ENCODE results near the gene LTBP2. TPM values are rescaled to one million over a fixed set of nuclear protein-coding genes. Genes with fewer than 3 reads are reported as not detected.
A peak's percentile ranks its signal among the peaks of the same experiment; 100 is the strongest.

LTBP2 gene
- total and polyA plus RNA-seq, 2 experiments from 2014 or later: 2.0 to 5.4 TPM

DNA sequence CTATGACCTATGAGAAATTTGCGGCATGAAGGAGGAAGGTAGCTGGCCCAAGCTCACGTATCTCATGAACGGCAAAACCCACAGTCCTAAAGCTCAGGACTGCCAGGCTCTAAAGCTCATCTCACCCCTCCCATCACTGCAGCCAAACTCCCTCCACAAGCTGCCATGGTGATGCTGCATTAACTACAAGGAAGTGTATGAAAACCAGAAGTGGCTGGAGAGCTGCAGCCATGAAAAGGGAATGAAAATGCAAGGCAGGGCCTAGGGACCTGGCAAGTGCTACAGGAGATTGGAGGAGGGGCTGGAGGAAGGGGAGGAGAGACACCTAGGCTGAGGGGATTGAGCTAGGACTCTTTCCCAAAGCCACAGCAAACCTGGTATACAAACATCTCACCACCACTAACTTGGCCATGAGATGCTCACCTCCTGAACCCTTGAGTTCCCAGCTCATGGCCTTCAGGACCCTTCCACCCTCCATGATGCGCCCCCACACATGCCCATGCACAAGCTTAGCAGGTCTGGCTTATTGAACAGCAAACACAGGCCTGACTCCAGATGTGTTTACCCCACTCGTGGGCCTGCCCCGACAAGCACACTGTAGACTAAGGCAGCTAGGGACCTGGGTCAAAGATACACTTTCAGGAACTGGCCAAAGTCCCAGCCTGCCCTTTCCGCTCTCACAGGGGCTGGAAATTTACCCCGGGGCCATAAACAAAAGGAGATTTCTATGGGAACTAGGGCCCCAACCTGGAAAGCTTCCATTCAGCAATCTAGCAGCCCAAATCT, 42.0 kb downstream of the LTBP2 start:
- no peak overlapping the region for H3K4me3 ChIP-seq
- peak in 1 of 2 donors; percentile 90 for DNase-seq (ENCODE audit: low read depth in 1 of 2, low spot score in 1 of 2)
- H3K9me3 ChIP-seq (ENCODE audit: low read depth): no peaks in the 10 kb centered on the region
- H3K36me3 ChIP-seq: no peaks in the 10 kb centered on the region
- no peak overlapping the region for H3K27ac ChIP-seq
- no peaks in the 10 kb centered on the region for H3K27me3 ChIP-seq
- H3K4me1 ChIP-seq (ENCODE audit: low read depth): peaks cover 14% of the 10 kb centered on the region
- TF ChIP-seq, protein P1, sequence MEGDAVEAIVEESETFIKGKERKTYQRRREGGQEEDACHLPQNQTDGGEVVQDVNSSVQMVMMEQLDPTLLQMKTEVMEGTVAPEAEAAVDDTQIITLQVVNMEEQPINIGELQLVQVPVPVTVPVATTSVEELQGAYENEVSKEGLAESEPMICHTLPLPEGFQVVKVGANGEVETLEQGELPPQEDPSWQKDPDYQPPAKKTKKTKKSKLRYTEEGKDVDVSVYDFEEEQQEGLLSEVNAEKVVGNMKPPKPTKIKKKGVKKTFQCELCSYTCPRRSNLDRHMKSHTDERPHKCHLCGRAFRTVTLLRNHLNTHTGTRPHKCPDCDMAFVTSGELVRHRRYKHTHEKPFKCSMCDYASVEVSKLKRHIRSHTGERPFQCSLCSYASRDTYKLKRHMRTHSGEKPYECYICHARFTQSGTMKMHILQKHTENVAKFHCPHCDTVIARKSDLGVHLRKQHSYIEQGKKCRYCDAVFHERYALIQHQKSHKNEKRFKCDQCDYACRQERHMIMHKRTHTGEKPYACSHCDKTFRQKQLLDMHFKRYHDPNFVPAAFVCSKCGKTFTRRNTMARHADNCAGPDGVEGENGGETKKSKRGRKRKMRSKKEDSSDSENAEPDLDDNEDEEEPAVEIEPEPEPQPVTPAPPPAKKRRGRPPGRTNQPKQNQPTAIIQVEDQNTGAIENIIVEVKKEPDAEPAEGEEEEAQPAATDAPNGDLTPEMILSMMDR (IDR thresholded peaks at IDR 0.05; ENCODE audit: low read depth, low read length): no peak

DNA sequence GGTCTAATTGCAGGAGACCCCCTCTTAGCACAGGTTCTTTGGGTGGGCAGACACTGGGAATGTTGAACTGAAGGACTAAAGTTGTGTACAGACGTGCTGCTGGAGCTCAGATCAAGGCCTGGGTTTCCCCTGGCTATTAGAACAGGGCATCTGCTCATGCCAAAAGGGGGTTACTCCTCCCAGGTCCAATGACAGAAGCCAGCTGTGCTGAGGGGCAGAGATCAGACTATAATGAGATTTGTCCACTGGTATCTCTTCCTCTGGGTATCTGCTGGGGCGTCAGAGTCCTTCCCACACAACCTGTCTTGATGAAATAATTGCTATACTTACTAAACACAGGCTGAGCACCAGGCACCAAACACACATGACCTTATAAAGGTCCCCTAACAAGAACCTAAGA, 42.6 kb downstream of the LTBP2 start:
- Histone ChIP-seq H3K27ac (no peak overlapping the region), H3K4me1 (ENCODE audit: low read depth) (peaks cover 14% of the 10 kb centered on the region), H3K9me3 (ENCODE audit: low read depth) (no peaks in the 10 kb centered on the region), H3K4me3 (no peak overlapping the region), H3K36me3 (no peaks in the 10 kb centered on the region), H3K27me3 (no peaks in the 10 kb centered on the region)
- TF ChIP-seq, protein P1 (IDR thresholded peaks at IDR 0.05; ENCODE audit: low read depth, low read length): no peak
- no peak for DNase-seq (ENCODE audit: low read depth in 1 of 2, low spot score in 1 of 2)

DNA sequence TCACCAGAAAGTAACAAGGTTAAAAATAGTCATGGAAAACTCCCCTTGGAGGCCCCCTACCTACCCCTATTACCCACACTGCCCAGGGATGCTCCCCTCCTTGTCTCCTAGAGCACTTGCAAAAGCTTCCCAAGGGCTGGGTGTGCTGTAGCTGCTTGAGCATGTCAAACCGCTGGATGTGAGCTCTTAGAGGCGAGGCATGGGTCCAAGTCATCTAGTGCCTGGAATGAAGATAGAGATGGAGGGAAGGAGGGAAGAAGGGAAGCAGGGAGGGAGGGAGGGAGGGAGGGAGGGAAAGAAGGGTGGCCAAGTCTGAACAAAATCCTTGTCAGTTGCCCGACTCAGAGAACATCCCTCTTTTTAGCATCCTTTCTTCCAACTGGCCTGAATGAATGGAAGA, 43.1 kb downstream of the LTBP2 start:
- Histone ChIP-seq H3K4me3 (no peak overlapping the region), H3K4me1 (ENCODE audit: low read depth) (peaks cover 14% of the 10 kb centered on the region), H3K27ac (no peak overlapping the region), H3K9me3 (ENCODE audit: low read depth) (no peaks in the 10 kb centered on the region), H3K36me3 (no peaks in the 10 kb centered on the region), H3K27me3 (no peaks in the 10 kb centered on the region)
- TF ChIP-seq, protein P1 (IDR thresholded peaks at IDR 0.05; ENCODE audit: low read depth, low read length): no peak
- peak in 1 of 2 donors; percentile 84 for DNase-seq (ENCODE audit: low read depth in 1 of 2, low spot score in 1 of 2)

DNA sequence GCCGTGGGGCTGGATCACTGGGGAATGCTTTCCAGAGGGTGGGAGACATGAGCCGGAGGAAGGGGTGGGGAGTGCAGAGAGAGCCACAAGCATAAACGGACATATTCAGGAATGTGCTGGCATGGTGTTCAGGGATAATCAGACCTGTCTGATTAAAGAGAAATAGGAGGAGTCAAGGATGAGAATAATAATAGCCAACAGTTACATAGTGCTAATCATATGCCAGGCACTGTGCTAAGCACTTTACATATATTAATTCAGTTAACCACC, 43.7 kb downstream of the LTBP2 start:
- H3K4me3 ChIP-seq: no peak overlapping the region
- DNase-seq (ENCODE audit: low read depth in 1 of 2, low spot score in 1 of 2): no peak
- H3K4me1 ChIP-seq (ENCODE audit: low read depth): peaks cover 14% of the 10 kb centered on the region
- H3K36me3 ChIP-seq: no peaks in the 10 kb centered on the region
- H3K27me3 ChIP-seq: no peaks in the 10 kb centered on the region
- TF ChIP-seq, protein P1 (IDR thresholded peaks at IDR 0.05; ENCODE audit: low read depth, low read length): no peak
- H3K9me3 ChIP-seq (ENCODE audit: low read depth): no peaks in the 10 kb centered on the region
- H3K27ac ChIP-seq: no peak overlapping the region

DNA sequence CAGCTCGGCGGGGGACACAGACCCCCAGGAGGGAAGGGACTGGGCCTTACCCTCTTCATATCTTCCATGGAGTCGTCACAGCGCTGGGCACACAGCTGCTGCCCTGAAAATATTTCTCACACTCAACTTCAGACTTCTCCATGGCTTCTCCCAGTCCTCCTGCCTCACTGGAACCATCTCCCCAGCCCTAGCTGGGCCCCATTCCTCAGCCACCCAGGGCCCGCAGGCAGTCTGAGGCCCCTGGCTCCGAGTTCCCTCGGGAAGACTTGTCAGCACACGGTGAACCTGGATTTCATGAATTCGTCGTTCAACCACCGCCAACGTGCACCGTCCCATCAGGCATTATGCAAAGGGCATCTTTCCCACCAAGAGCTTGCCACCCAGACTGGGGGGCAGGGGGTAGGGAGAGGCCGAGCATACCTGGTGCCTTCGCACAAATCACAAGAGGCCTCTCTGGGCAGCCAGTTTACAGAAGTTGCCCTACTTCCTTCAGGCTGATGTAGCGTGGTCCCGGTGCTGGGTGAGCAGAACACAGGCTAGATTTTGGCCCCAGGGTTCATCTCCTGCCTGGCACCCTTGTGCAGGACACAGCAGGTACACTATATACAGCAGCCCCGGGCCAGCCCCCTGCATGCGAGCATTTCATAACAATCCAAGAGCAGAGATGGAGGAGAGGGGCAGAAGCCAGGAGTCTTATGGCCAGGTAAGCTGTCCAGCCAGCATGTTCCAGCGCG, 44.2 kb downstream of the LTBP2 start:
- DNase-seq (ENCODE audit: low read depth in 1 of 2, low spot score in 1 of 2): no peak
- Histone ChIP-seq H3K9me3 (ENCODE audit: low read depth) (no peaks in the 10 kb centered on the region), H3K27me3 (no peaks in the 10 kb centered on the region), H3K27ac (no peak overlapping the region), H3K36me3 (no peaks in the 10 kb centered on the region), H3K4me3 (no peak overlapping the region), H3K4me1 (ENCODE audit: low read depth) (peaks cover 14% of the 10 kb centered on the region)
- TF ChIP-seq, protein P1 (IDR thresholded peaks at IDR 0.05; ENCODE audit: low read depth, low read length): no peak
